DOHH2 (cell line): Measurements from ENCODE around the gene BBS12.

ENCODE experiments used
- H3F3A ChIP-seq: fragments of 200-600 bp; sonication (generic), shearing (Covaris generic); 2 replicates; pipeline ENCODE4 v1.6.0; 2016; ENCODE audit warnings: antibody characterized with exemption, mild to moderate bottlenecking; ENCODE audit not compliant: control insufficient read depth, insufficient read depth
- H3K27ac ChIP-seq: fragments of 200-600 bp; sonication (generic); 2 replicates; pipeline ENCODE4 v1.5.1; 2014; ENCODE audit warnings: low read depth, mild to moderate bottlenecking, low read length, moderate library complexity
- H3K27me3 ChIP-seq: fragments of 200-600 bp; sonication (generic); 2 replicates; pipeline ENCODE4 v1.6.1; 2014; ENCODE audit warnings: mild to moderate bottlenecking, low read length, mixed read lengths; ENCODE audit not compliant: control insufficient read depth
- H3K36me3 ChIP-seq: fragments of 200-600 bp; sonication (generic); 2 replicates; pipeline ENCODE4 v1.6.1; 2014; ENCODE audit warnings: mild to moderate bottlenecking, low read length, moderate library complexity, mixed read lengths; ENCODE audit not compliant: control insufficient read depth
- H3K4me1 ChIP-seq: fragments of 200-600 bp; sonication (generic); 2 replicates; pipeline ENCODE4 v1.6.1; 2014; ENCODE audit warnings: mild to moderate bottlenecking, low read length, mixed read lengths; ENCODE audit not compliant: control insufficient read depth
- H3K4me2 ChIP-seq: fragments of 200-600 bp; sonication (generic); 2 replicates; pipeline ENCODE4 v1.6.0; 2014; ENCODE audit warnings: mild to moderate bottlenecking, low read length, moderate library complexity
- H3K4me3 ChIP-seq: fragments of 200-600 bp; sonication (generic); 2 replicates; pipeline ENCODE4 v1.5.1; 2014; ENCODE audit warnings: mild to moderate bottlenecking, low read length, mixed read lengths
- H3K79me2 ChIP-seq: fragments of 200-600 bp; sonication (generic); 2 replicates; pipeline ENCODE4 v1.6.1; 2014; ENCODE audit warnings: mild to moderate bottlenecking, low read length, mixed read lengths; ENCODE audit not compliant: control insufficient read depth
- H3K9me2 ChIP-seq: fragments of 200-600 bp; sonication (generic); replicated peaks from 2 replicates; pipeline ENCODE4 v1.6.1; 2014; ENCODE audit warnings: mild to moderate bottlenecking, low read length, mixed read lengths; ENCODE audit not compliant: control insufficient read depth
- H3K9me3 ChIP-seq: fragments of 200-600 bp; sonication (generic); 2 replicates; pipeline ENCODE4 v1.6.1; 2014; ENCODE audit warnings: antibody characterized with exemption, low read length, mixed read lengths; ENCODE audit not compliant: control insufficient read depth, insufficient read depth
- H4K20me1 ChIP-seq: fragments of 200-600 bp; sonication (generic); 2 replicates; pipeline ENCODE4 v1.6.0; 2014; ENCODE audit warnings: low read depth, mild to moderate bottlenecking, antibody characterized with exemption, low read length, moderate library complexity; ENCODE audit not compliant: control insufficient read depth, insufficient read depth
- CTCF ChIP-seq: fragments of 200-600 bp; sonication (generic); IDR thresholded peaks from one replicate; pipeline ENCODE4 v1.5.1; 2014; ENCODE audit warnings: antibody characterized with exemption, mild to moderate bottlenecking, low read depth, low read length; ENCODE audit not compliant: poor library complexity, severe bottlenecking
- EZH2phosphoT487 ChIP-seq: fragments of 200-600 bp; sonication (generic); IDR thresholded peaks from 2 replicates; pipeline ENCODE4 v1.6.1; 2017; ENCODE audit warnings: borderline replicate concordance, mild to moderate bottlenecking, antibody characterized with exemption, low read length, moderate library complexity, mixed read lengths

BBS12 gene

GRCh38 chr4:122692641-122693520 is 39.6 kb upstream of the BBS12 start:
- Histone ChIP-seq H3F3A (no peaks in the 10 kb centered on the region), H3K4me2 (no peak overlapping the region), H3K9me2 (no peaks in the 10 kb centered on the region), H3K4me3 (no peak overlapping the region), H3K27me3 (no peaks in the 10 kb centered on the region), H3K9me3 (no peaks in the 10 kb centered on the region), H3K36me3 (no peaks in the 10 kb centered on the region), H4K20me1 (no peaks in the 10 kb centered on the region), H3K79me2 (no peaks in the 10 kb centered on the region), H3K4me1 (no peaks in the 10 kb centered on the region), H3K27ac (no peak overlapping the region)
- TF ChIP-seq CTCF (no peak), EZH2phosphoT487 (no peak)

DNA sequence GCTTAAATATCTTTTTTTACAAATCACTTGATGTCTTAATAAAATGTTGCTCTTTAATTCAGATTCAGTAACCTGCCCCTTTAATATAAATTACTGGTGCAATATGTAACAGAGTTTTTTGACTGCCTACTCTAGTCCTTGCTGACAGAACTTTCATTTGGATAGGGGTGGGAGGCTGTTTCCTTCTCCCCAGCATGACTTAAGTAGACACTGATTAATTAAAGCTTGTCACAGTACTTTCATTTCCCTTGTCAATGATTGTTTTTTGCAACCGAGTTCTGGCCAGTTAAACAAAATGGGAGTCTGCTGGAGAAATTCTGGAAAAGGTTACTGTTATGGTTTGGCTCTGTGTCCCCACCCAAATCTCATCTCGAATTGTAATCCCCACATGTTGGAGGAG is 37.3 kb upstream of the BBS12 start:
- Histone ChIP-seq H3F3A (no peaks in the 10 kb centered on the region), H3K27ac (no peak overlapping the region), H3K36me3 (no peaks in the 10 kb centered on the region), H4K20me1 (no peaks in the 10 kb centered on the region), H3K4me3 (no peak overlapping the region), H3K79me2 (no peaks in the 10 kb centered on the region), H3K9me3 (no peaks in the 10 kb centered on the region), H3K9me2 (no peaks in the 10 kb centered on the region), H3K4me1 (no peaks in the 10 kb centered on the region), H3K27me3 (no peaks in the 10 kb centered on the region), H3K4me2 (no peak overlapping the region)
- no peak for TF ChIP-seq EZH2phosphoT487
- TF ChIP-seq CTCF = no peak

GRCh38 chr4:122700178-122700725 is 32.3 kb upstream of the BBS12 start:
- no peaks in the 10 kb centered on the region for H3K79me2 ChIP-seq
- no peaks in the 10 kb centered on the region for H3K9me2 ChIP-seq
- no peaks in the 10 kb centered on the region for H4K20me1 ChIP-seq
- H3K4me1 ChIP-seq = no peaks in the 10 kb centered on the region
- no peaks in the 10 kb centered on the region for H3F3A ChIP-seq
- no peaks in the 10 kb centered on the region for H3K9me3 ChIP-seq
- H3K36me3 ChIP-seq = no peaks in the 10 kb centered on the region
- TF ChIP-seq EZH2phosphoT487 = no peak
- TF ChIP-seq CTCF = no peak
- no peak overlapping the region for H3K27ac ChIP-seq
- no peak overlapping the region for H3K4me2 ChIP-seq
- H3K4me3 ChIP-seq = no peak overlapping the region
- H3K27me3 ChIP-seq = no peaks in the 10 kb centered on the region; the same call in 1 of the 2 replicates
